B cell (primary cell): Measurements from ENCODE around the gene MFAP5. TPM values are rescaled to one million over a fixed set of nuclear protein-coding genes. Genes with fewer than 3 reads are reported as not detected.

Experiments
- ATAC-seq: fragments of 200-7000 bp; cut with Tn5 transposase; one replicate; pipeline ENCODE4 v1.10.0; 2021; ENCODE audit warnings: low read depth, mild to moderate bottlenecking, moderate number of reproducible peaks, moderate library complexity
- CTCF ChIA-PET: fragments of 350-600 bp; sonication (Branson Sonifier 250); formaldehyde crosslinking; loops from one replicate; lab custom pipeline; 2021; ENCODE audit warnings: antibody characterized with exemption, inconsistent platforms; lab: Charles Lee
- POLR2A ChIA-PET: fragments of 350-600 bp; sonication (Branson Sonifier 250); formaldehyde crosslinking; loops from one replicate; lab custom pipeline; 2021; ENCODE audit warnings: antibody characterized with exemption; lab: Charles Lee
- DNase-seq: peaks from one replicate; pipeline ENCODE4 v3.0.0; 2013
- H2AFZ ChIP-seq: 2 replicates; pipeline ENCODE4 v1.6.1; 2012; ENCODE audit warnings: mild to moderate bottlenecking, low read depth, low read length; ENCODE audit not compliant: insufficient read depth, poor library complexity, severe bottlenecking
- H3K27ac ChIP-seq, 2 donors: 1 replicate in 1 of 2; 2 replicates in 1 of 2; pipeline ENCODE4 v1.5.1; 2012 to 2013; ENCODE audit warnings: low read length in 2 of 2, mild to moderate bottlenecking in 2 of 2, moderate library complexity in 1 of 2
- H3K27me3 ChIP-seq, 4 experiments: fragments of 200-600 bp in 1 of 4; sonication (generic) in 1 of 4; replicated peaks in 1 of 4; 1 replicate in 2 of 4; 2 replicates in 2 of 4; pipeline versions ENCODE4 v1.6.1 to v1.7.0; 2013 to 2016; ENCODE audit warnings: low read length in 3 of 4, mild to moderate bottlenecking in 2 of 4, mixed read lengths in 1 of 4, moderate library complexity in 1 of 4; ENCODE audit not compliant: insufficient read depth in 4 of 4, control insufficient read depth in 3 of 4; ENCODE audit errors: control extremely low read depth in 1 of 4
- H3K36me3 ChIP-seq, 2 experiments: replicated peaks in 1 of 2; 1 replicate in 1 of 2; 2 replicates in 1 of 2; pipeline versions ENCODE4 v1.6.1 to v1.7.1; 2013; ENCODE audit warnings: low read length in 1 of 2; ENCODE audit not compliant: insufficient read depth in 2 of 2, control insufficient read depth in 1 of 2; ENCODE audit errors: control extremely low read depth in 1 of 2, extremely low read depth in 1 of 2
- H3K4me1 ChIP-seq, 2 donors: fragments of 200-600 bp in 1 of 2; sonication (generic) in 1 of 2; 1 replicate in 1 of 2; 2 replicates in 1 of 2; pipeline versions ENCODE4 v1.5.1 to v1.6.1; 2013 to 2017; ENCODE audit warnings: low read length in 2 of 2; ENCODE audit not compliant: control insufficient read depth in 2 of 2, insufficient read depth in 2 of 2
- H3K4me2 ChIP-seq: replicated peaks from 2 replicates; pipeline ENCODE3; 2012; ENCODE audit warnings: mild to moderate bottlenecking, low read depth, low read length; ENCODE audit not compliant: poor library complexity, severe bottlenecking
- H3K4me3 ChIP-seq, 5 experiments: fragments of 200-600 bp in 1 of 5; sonication (generic) in 1 of 5; 1 replicate in 3 of 5; 2 replicates in 2 of 5; pipeline versions ENCODE4 v1.5.1 to v1.7.0; 2011 to 2016; ENCODE audit warnings: low read length in 4 of 5, mild to moderate bottlenecking in 4 of 5, low read depth in 2 of 5, control low read depth in 1 of 5, moderate library complexity in 1 of 5; ENCODE audit not compliant: insufficient read depth in 1 of 5; ENCODE audit errors: control extremely low read depth in 1 of 5, extremely low read depth in 1 of 5
- H3K79me2 ChIP-seq: fragments of 200-600 bp; sonication (generic); one replicate; pipeline ENCODE4 v1.6.0; 2016; ENCODE audit warnings: low read length; ENCODE audit not compliant: control insufficient read depth, insufficient read depth
- H3K9ac ChIP-seq: fragments of 200-600 bp; sonication (generic); 2 replicates; pipeline ENCODE4 v1.6.1; 2017; ENCODE audit warnings: mild to moderate bottlenecking, low read length, moderate library complexity
- H3K9me3 ChIP-seq, 3 donors: one replicate each; pipeline versions ENCODE4 v1.6.1 to v1.7.1; 2013; ENCODE audit warnings: low read length in 2 of 3; ENCODE audit not compliant: control insufficient read depth in 2 of 3, insufficient read depth in 1 of 3; ENCODE audit errors: control extremely low read depth in 1 of 3
- H4K20me1 ChIP-seq: 2 replicates; pipeline ENCODE4 v1.6.0; 2012; ENCODE audit warnings: mild to moderate bottlenecking, low read length; ENCODE audit not compliant: insufficient read depth, control insufficient read depth, poor library complexity, severe bottlenecking
- H3K27ac Mint-ChIP-seq: one replicate; pipeline ENCODE4 v1.8.0; 2021; ENCODE audit warnings: mixed read lengths
- H3K27me3 Mint-ChIP-seq: one replicate; pipeline ENCODE4 v1.8.0; 2021; ENCODE audit warnings: mixed read lengths
- H3K4me1 Mint-ChIP-seq: one replicate; pipeline ENCODE4 v1.8.0; 2021; ENCODE audit warnings: mixed read lengths
- H3K4me3 Mint-ChIP-seq: one replicate; pipeline ENCODE4 v1.8.0; 2021; ENCODE audit warnings: mixed read lengths
- H3K9me3 Mint-ChIP-seq: one replicate; pipeline ENCODE4 v1.8.0; 2022; ENCODE audit warnings: mixed read lengths; ENCODE audit not compliant: insufficient read depth
- CTCF ChIP-seq: fragments of 200-600 bp; IDR thresholded peaks from one replicate; pipeline ENCODE4 v1.8.0; 2022; ENCODE audit warnings: antibody characterized with exemption, mild to moderate bottlenecking
- EZH2 ChIP-seq: IDR thresholded peaks from 2 replicates; pipeline ENCODE4 v1.6.1; 2012; ENCODE audit warnings: borderline replicate concordance, low read depth, mild to moderate bottlenecking, moderate library complexity, low read length; ENCODE audit not compliant: insufficient read depth, poor library complexity, severe bottlenecking
- WGBS: methylation state at CpG from one replicate; pipeline ENCODE4 v1.1.5; 2013; ENCODE audit warnings: missing lambda C conversion rate; ENCODE audit not compliant: insufficient coverage; 5-methylcytosine and 5-hydroxymethylcytosine counted together
- intact Hi-C: fragments of 100-400 bp; cut with micrococcal nuclease; formaldehyde crosslinking; loops from one replicate; pipeline ENCODE4 v1.10.0; 2022
- polyA plus RNA-seq: library from polyadenylated mRNA; depleted of rRNA; stranded (reverse); fragments of >200 nt; gene quantifications from 2 replicates; pipeline ENCODE4 v1.2.3, GENCODE V29; 2012
- total RNA-seq, 2 donors: library from RNA; stranded (reverse); fragments of 120-200 nt in 1 of 2; gene quantifications; 1 replicate in 1 of 2; 2 replicates in 1 of 2; pipeline versions ENCODE4 v1.2.3 to v1.2.4, GENCODE V29; 2013 to 2022

Gene MFAP5
- total and polyA plus RNA-seq, 2 donors (not counting 1 experiment from before 2014, with no cell fraction given), result 0.31 to 0.94 TPM

GRCh38 chr12:8696442-8697090 is 33.9 kb upstream of the MFAP5 start:
- TF ChIP-seq CTCF (no peak), EZH2 (no peak)
- Mint-ChIP-seq H3K4me3 (peak overlapping the region; percentile 97), H3K27ac (peak overlapping the region; percentile 98), H3K27me3 (peaks cover 6% of the 10 kb centered on the region), H3K4me1 (peaks cover 51% of the 10 kb centered on the region), H3K9me3 (no peaks in the 10 kb centered on the region)
- no peaks in the 10 kb centered on the region for H3K36me3 ChIP-seq
- no peaks in the 10 kb centered on the region for H4K20me1 ChIP-seq
- H3K27ac ChIP-seq, result peak overlapping the region; percentile 45 to 77
- peak overlapping the region; percentile 99 for H3K9ac ChIP-seq
- intact Hi-C loops, result loop anchor here (1.0 to 5.0 kb wide), 3 partner anchors 14 to 218 kb away; partner anchors contain the start of gene PHC1
- no peaks in the 10 kb centered on the region for H3K27me3 ChIP-seq
- peaks cover 23% of the 10 kb centered on the region for H3K79me2 ChIP-seq
- H3K4me2 ChIP-seq, result peak overlapping the region; percentile 97
- peaks cover 29 to 30% of the 10 kb centered on the region in 2 donors for H3K4me1 ChIP-seq
- DNase-seq (no peak), ATAC-seq (no peak)
- no peaks in the 10 kb centered on the region for H3K9me3 ChIP-seq
- peak overlapping the region in 4 of 5 experiments; percentile 50 to 97 (median 90) for H3K4me3 ChIP-seq
- ChIA-PET POLR2A (no interaction called here), CTCF (interaction anchor here (1.1 to 1.9 kb wide), 2 partner anchors 15 to 194 kb away, joined by 3 to 7 read pairs; no protein-coding TSS in a partner anchor)
- H2AFZ ChIP-seq, result peak overlapping the region; percentile 94
- 35% methylated on average over 2 of the region's 6 CpGs for WGBS

DNA sequence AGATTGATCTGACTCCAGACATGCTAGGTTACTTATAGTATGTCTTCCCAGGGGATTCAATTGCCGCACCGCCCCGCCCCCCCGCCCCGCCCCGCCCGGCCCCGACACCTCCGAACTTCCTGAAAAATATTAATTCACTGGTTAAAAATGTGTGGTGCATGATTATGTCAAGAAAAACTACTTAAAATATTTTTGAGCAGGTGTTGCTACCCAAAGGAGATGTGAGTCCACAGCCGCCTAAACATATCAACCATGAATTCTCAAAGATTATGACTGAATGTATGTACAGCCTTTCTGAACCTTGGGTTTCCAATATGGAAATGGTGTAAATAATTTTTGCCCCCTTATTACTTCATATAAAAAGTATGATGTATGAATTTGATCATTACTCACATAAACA is 32.5 kb upstream of the MFAP5 start:
- Histone ChIP-seq H3K79me2 (peaks cover 13% of the 10 kb centered on the region), H3K9ac (no peak overlapping the region), H4K20me1 (no peaks in the 10 kb centered on the region), H3K4me1 (peaks cover 29 to 30% of the 10 kb centered on the region in 2 donors), H3K27me3 (no peaks in the 10 kb centered on the region), H3K4me3 (no peak overlapping the region), H3K4me2 (no peak overlapping the region), H3K9me3 (no peaks in the 10 kb centered on the region), H3K36me3 (no peaks in the 10 kb centered on the region), H3K27ac (no peak overlapping the region), H2AFZ (no peak overlapping the region)
- intact Hi-C loops, result loop anchor here (5.0 kb wide), 1 partner anchor 197 kb away; no protein-coding TSS in a partner anchor
- POLR2A ChIA-PET, result interaction anchor here (0.7 kb wide), 2 partner anchors 206 to 1918 kb away, joined by 7 to 9 read pairs; no protein-coding TSS in a partner anchor
- no peak overlapping the region for H3K27ac Mint-ChIP-seq
- H3K27me3 Mint-ChIP-seq, result peaks cover 10% of the 10 kb centered on the region
- peaks cover 48% of the 10 kb centered on the region for H3K4me1 Mint-ChIP-seq
- DNase-seq, result no peak
- WGBS, result no CpG with 5 or more reads among the region's 10 CpGs
- CTCF ChIA-PET, result interaction anchor here (0.6 kb wide), 1 partner anchor 165 kb away, joined by 3 read pairs; no protein-coding TSS in a partner anchor
- no peak for ATAC-seq
- no peaks in the 10 kb centered on the region for H3K9me3 Mint-ChIP-seq
- no peak for TF ChIP-seq EZH2
- no peak for TF ChIP-seq CTCF
- H3K4me3 Mint-ChIP-seq, result no peak overlapping the region
